ENCODE results near the gene R3HDML. TPM values are rescaled to one million over a fixed set of nuclear protein-coding genes. Genes with fewer than 3 reads are reported as not detected.

Gene R3HDML
- polyA plus RNA-seq, 1 donor (not counting 4 experiments of a cell fraction or from before 2014, with no cell fraction given): not detected

GRCh38 chr20:44310664-44311639, 25.9 kb upstream of the R3HDML start, which contains the start of gene FITM2:
FITM2 (minus strand) TSS chr20:44311202; CDS start chr20:44311148, 54 bp downstream.
- FAIRE-seq (no peak), DNase-seq (ENCODE audit: low read depth, low spot score) (peak; percentile 77)
- Histone ChIP-seq H3K36me3 (ENCODE audit: control insufficient read depth in 2 of 2, extremely low read depth in 1 of 2, insufficient read depth in 2 of 2, low read length in 2 of 2) (no peaks in the 10 kb centered on the region), H3K9ac (ENCODE audit: control insufficient read depth, extremely low read depth, insufficient read depth, low read length) (peak within 1 kb of the TSS; percentile 81), H3K27ac (ENCODE audit: control insufficient read depth, insufficient read depth, low read length) (peak within 1 kb of the TSS; percentile 51), H2AFZ (ENCODE audit: control insufficient read depth, low read length) (peak within 1 kb of the TSS; percentile 100), H3K4me2 (ENCODE audit: control insufficient read depth, extremely low read depth, insufficient read depth, low read depth, low read length) (peak within 1 kb of the TSS; percentile 98), H3K9me3 (ENCODE audit: control insufficient read depth, low read depth, low read length) (no peaks in the 10 kb centered on the region), H3K4me1 (ENCODE audit: control insufficient read depth, extremely low read depth, insufficient read depth, low read length) (peaks cover 10% of the 10 kb centered on the region), H3K4me3 (ENCODE audit: control insufficient read depth in 2 of 3, extremely low read depth in 1 of 3, insufficient read depth in 2 of 3, low read depth in 1 of 3, low read length in 3 of 3) (peak within 1 kb of the TSS; percentile 67 to 87 (median 79)), H3K9me1 (ENCODE audit: control insufficient read depth, extremely low read depth, insufficient read depth, low read length) (no peaks in the 10 kb centered on the region), H3K27me3 (ENCODE audit: control insufficient read depth, extremely low read depth, insufficient read depth, low read length) (no peaks in the 10 kb centered on the region), H4K20me1 (ENCODE audit: control insufficient read depth, extremely low read depth, insufficient read depth, low read length) (no peaks in the 10 kb centered on the region), H3K79me2 (ENCODE audit: control insufficient read depth, insufficient read depth, low read length) (peaks cover 13% of the 10 kb centered on the region)
- dilution Hi-C loops (cut with MboI; ENCODE audit: extremely low pct_ligation_motif_present, low sequenced_read_pairs): no loop called here
- TF ChIP-seq EZH2 (IDR thresholded peaks at IDR 0.05; ENCODE audit: low read length) (no peak), CTCF (optimal IDR thresholded peaks at IDR 0.05 in 1 of 3, IDR thresholded peaks at IDR 0.05 in 1 of 3, conservative IDR thresholded peaks at IDR 0.05 in 1 of 3; ENCODE audit: extremely low read depth in 1 of 3, insufficient read depth in 2 of 3, low read length in 3 of 3) (peak; percentile 79 to 99 (median 97))

DNA sequence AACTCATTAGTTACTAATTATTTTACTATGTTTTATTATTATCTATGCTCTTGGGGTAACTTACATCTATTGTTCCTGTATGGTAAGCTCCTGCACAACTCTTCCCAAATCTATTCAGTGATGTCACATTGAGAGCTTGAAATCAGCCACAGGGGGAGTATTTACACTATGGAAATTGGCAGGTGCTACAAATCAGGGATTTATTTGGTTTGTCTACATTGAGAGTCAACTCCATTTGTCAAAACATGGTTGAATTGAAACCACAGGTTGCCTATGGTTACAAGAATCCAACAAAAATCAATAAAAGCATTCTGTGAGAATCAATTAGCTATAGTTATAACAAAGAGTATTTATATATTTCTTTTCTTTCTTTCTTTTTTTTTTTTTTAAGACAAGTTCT, 22.0 kb upstream of the R3HDML start:
- Histone ChIP-seq H3K9ac (ENCODE audit: control insufficient read depth, extremely low read depth, insufficient read depth, low read length) (no peak overlapping the region), H3K4me1 (ENCODE audit: control insufficient read depth, extremely low read depth, insufficient read depth, low read length) (peaks cover 7% of the 10 kb centered on the region), H3K9me1 (ENCODE audit: control insufficient read depth, extremely low read depth, insufficient read depth, low read length) (no peaks in the 10 kb centered on the region), H3K79me2 (ENCODE audit: control insufficient read depth, insufficient read depth, low read length) (peaks cover 9% of the 10 kb centered on the region), H4K20me1 (ENCODE audit: control insufficient read depth, extremely low read depth, insufficient read depth, low read length) (no peaks in the 10 kb centered on the region), H3K27ac (ENCODE audit: control insufficient read depth, insufficient read depth, low read length) (no peak overlapping the region), H2AFZ (ENCODE audit: control insufficient read depth, low read length) (no peak overlapping the region), H3K9me3 (ENCODE audit: control insufficient read depth, low read depth, low read length) (no peaks in the 10 kb centered on the region), H3K27me3 (ENCODE audit: control insufficient read depth, extremely low read depth, insufficient read depth, low read length) (no peaks in the 10 kb centered on the region), H3K36me3 (ENCODE audit: control insufficient read depth in 2 of 2, extremely low read depth in 1 of 2, insufficient read depth in 2 of 2, low read length in 2 of 2) (no peaks in the 10 kb centered on the region), H3K4me2 (ENCODE audit: control insufficient read depth, extremely low read depth, insufficient read depth, low read depth, low read length) (no peak overlapping the region), H3K4me3 (ENCODE audit: control insufficient read depth in 2 of 3, extremely low read depth in 1 of 3, insufficient read depth in 2 of 3, low read depth in 1 of 3, low read length in 3 of 3) (no peak overlapping the region)
- TF ChIP-seq CTCF (optimal IDR thresholded peaks at IDR 0.05 in 1 of 3, IDR thresholded peaks at IDR 0.05 in 1 of 3, conservative IDR thresholded peaks at IDR 0.05 in 1 of 3; ENCODE audit: extremely low read depth in 1 of 3, insufficient read depth in 2 of 3, low read length in 3 of 3) (no peak), EZH2 (IDR thresholded peaks at IDR 0.05; ENCODE audit: low read length) (no peak)
- FAIRE-seq: no peak
- DNase-seq (ENCODE audit: low read depth, low spot score): no peak
- dilution Hi-C loops (cut with MboI; ENCODE audit: extremely low pct_ligation_motif_present, low sequenced_read_pairs): no loop called here
